Left cardiac atrium (tissue), 4 donors: Measurements from ENCODE around the gene SPEM3. TPM values are rescaled to one million over a fixed set of nuclear protein-coding genes. Genes with fewer than 3 reads are reported as not detected.
"Not testable (repeated sequence)": the region's sequence is repeated elsewhere in the genome, so short reads cannot be mapped to it uniquely, and the experiment has no call there.

Experiments used
- ATAC-seq, 2 donors: fragments of 200-7000 bp; cut with Tn5 transposase; one replicate each; pipeline ENCODE4 v1.9.1; 2020; ENCODE audit warnings: mild to moderate bottlenecking in 2 of 2, moderate library complexity in 2 of 2
- DNase-seq: peaks from one replicate; pipeline ENCODE4 v3.0.0-alpha.2; 2020
- intact Hi-C, 2 donors: fragments of 100-400 bp; cut with DNase I; formaldehyde crosslinking; loops; one replicate each; pipeline versions ENCODE4 v1.14.1 to v1.15.1; 2022 to 2023
- total RNA-seq, 2 donors: library from RNA; stranded (reverse); fragmentation: NEBNext Ultra II Directional; extraction: Animal tissue kit (Norgen Biotek cat#: 25700); gene quantifications; one replicate each; pipeline ENCODE4 v1.2.1, GENCODE V29; 2021
- donor health status: DM: no; HTN: yes; CAD: no.
- donor health status: DM: no; HTN: yes; CAD: no; lungs with severe emphysema.
- donor health status: DM: yes; HTN: yes; CAD: no.
- donor health status: Dilated cardiomyopathy.

SPEM3 gene
- total RNA-seq, 2 donors from 2014 or later = not detected

GRCh38 chr17:7478276-7479212 lies 49.9 kb downstream of the SPEM3 start:
- intact Hi-C loops = no loop called here
- ATAC-seq (peak; percentile 26 to 43), DNase-seq (peak; percentile 58)

DNA sequence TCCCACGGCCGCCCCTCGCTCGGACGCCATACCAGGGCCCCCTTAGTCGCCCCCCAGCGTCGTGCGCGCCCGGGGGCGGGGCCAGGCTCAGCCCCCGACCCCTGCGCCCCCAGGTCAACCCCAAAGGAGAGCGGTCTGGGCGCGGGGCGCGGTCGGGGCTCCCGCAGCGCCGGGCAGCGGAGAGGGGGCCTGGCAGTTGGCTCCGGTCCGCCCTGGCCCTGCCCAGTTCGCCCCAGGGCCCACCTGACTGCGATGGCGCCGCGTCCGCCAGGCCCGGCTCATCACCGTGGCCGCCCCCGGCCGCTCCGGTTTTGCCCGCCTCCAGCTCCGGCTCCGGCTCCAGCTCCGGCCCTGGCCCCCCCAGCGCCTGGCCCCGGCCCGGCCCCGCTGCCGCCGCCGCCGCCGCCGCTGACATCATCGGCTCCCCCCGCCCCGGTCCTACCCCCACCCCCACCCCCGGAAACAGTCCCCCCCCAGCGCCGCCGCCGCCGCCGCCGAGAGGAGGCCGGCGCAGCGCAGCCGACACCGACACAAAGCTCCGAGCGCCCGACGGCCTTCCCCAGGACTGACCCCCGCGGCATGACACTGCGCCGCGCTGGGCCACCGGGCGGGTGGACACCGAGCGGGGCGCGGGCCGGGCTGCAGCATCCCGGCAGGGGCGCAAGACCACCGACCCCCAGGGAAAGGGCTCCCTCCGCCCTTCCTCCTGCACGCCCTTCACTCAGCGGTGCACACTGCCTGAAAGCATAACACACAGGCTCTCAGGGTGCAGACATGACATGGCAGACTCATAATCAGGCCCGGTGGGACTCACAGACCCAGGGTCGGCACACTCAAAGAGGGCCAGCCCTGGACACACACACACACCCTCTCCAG lies 50.8 kb downstream of the SPEM3 start, which contains the start of gene ZBTB4:
Gene ZBTB4 (minus strand): TSS at position 419 of the 876 bp plus-strand sequence. CDS start 12,830 bp downstream, outside the sequence.
- peak; percentile 66 for DNase-seq
- peak; percentile 9 to 29 for ATAC-seq
- intact Hi-C loops = no loop called here

DNA sequence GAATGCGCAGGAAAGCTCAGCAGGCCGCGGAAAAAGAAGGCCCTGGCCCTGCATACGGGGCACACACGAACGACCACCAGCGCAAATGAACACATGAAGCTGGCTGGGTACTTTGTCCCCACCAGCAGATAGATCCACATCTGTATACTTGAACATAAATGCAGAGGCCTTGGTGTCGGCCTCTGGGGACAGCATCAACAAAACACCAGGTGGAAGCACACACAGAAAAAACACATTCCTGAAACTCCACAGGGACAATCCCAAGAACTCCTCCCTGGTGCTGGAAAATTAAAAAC lies 51.4 kb downstream of the SPEM3 start:
- intact Hi-C loops = no loop called here
- ATAC-seq (no peak), DNase-seq (no peak)

DNA sequence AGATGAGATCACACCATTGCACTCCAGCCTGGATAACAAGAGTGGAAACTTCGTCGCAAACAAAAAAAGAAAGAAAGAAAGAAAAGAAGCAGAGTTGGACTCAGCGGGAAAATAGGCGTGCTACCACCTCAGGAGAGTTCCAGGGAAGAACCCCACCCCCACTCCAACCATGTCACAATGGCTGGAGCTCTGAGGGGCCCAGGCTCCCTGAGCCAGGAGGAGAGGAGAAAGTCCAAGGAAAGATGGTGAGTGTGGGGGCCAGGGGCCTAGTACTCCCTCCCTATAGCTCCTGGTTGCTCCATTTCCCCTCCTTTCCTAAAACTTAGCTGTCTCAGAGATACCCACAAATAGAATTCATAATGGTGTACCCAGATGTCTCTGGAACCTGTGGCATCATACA lies 52.6 kb downstream of the SPEM3 start, which contains the start of gene SLC35G6:
Gene SLC35G6 (plus strand): TSS at position 172 of the 400 bp plus-strand sequence. CDS start 71 bp downstream, at position 243.
- ATAC-seq, DNase-seq, intact Hi-C loops: not testable (repeated sequence)

- intact Hi-C loops, ATAC-seq, DNase-seq: not testable (repeated sequence)
Observed at GRCh38 chr17:7481842-7482741, 53.4 kb downstream of the SPEM3 start.

Other genes starting within 250 kb of the SPEM3 start
- gene ASGR1, start 249.5 kb upstream of the SPEM3 start, total RNA-seq = under 1 TPM; 0.68 TPM
- 10 to 100 TPM; 21.3 to 22.9 TPM for gene DLG4, start 209.0 kb upstream of the SPEM3 start, total RNA-seq
- gene ACADVL, start 208.9 kb upstream of the SPEM3 start, total RNA-seq = 1,000 to 10,000 TPM in 1 of 2 donors, 100 to 1,000 TPM in 1; 891 to 1,101 TPM
- 10 to 100 TPM; 22.5 to 23.8 TPM for gene DVL2, start 194.3 kb upstream of the SPEM3 start, total RNA-seq
- 10 to 100 TPM; 18.5 to 27.5 TPM for gene PHF23, start 189.4 kb upstream of the SPEM3 start, total RNA-seq
- gene GABARAP, start 186.4 kb upstream of the SPEM3 start, total RNA-seq = 100 to 1,000 TPM; 459 to 475 TPM
- 100 to 1,000 TPM; 116 to 118 TPM for gene CTDNEP1, start 177.1 kb upstream of the SPEM3 start, total RNA-seq
- 10 to 100 TPM; 68.3 to 93.8 TPM for gene ELP5, start 176.6 kb upstream of the SPEM3 start, total RNA-seq
- gene CLDN7, start 166.4 kb upstream of the SPEM3 start, total RNA-seq = 1 to 10 TPM; 2.1 to 4.9 TPM
- gene SLC2A4, start 147.1 kb upstream of the SPEM3 start, total RNA-seq = 10 to 100 TPM; 79.1 to 87.6 TPM
- gene YBX2, start 134.2 kb upstream of the SPEM3 start, total RNA-seq = 1 to 10 TPM; 1.2 to 1.9 TPM
- gene EIF5A, start 121.2 kb upstream of the SPEM3 start, total RNA-seq = 100 to 1,000 TPM; 274 to 374 TPM
- 10 to 100 TPM; 59.3 to 63.4 TPM for gene GPS2, start 113.5 kb upstream of the SPEM3 start, total RNA-seq
- 10 to 100 TPM; 24.8 to 38.8 TPM for gene NEURL4, start 99.5 kb upstream of the SPEM3 start, total RNA-seq
- 10 to 100 TPM; 19.0 to 20.4 TPM for gene ACAP1, start 92.3 kb upstream of the SPEM3 start, total RNA-seq
- 1 to 10 TPM; 5.3 to 5.9 TPM for gene KCTD11, start 76.7 kb upstream of the SPEM3 start, total RNA-seq
- gene TMEM95, start 73.7 kb upstream of the SPEM3 start, total RNA-seq = not detected
- gene TNK1, start 47.8 kb upstream of the SPEM3 start, total RNA-seq = 1 to 10 TPM; 1.9 to 2.1 TPM
- 10 to 100 TPM; 22.4 to 29.0 TPM for gene PLSCR3, start 34.3 kb upstream of the SPEM3 start, total RNA-seq
- gene TMEM256, start 24.8 kb upstream of the SPEM3 start, total RNA-seq = 10 to 100 TPM; 67.3 to 69.2 TPM
- gene NLGN2, start 21.0 kb upstream of the SPEM3 start, total RNA-seq = 10 to 100 TPM; 12.1 to 15.5 TPM
- gene SPEM1, start 8.5 kb upstream of the SPEM3 start, total RNA-seq = not detected
- gene SPEM2, start 3.2 kb upstream of the SPEM3 start, total RNA-seq = not detected
- 1 to 10 TPM; 2.7 to 2.9 TPM for gene TMEM102, start 6.6 kb downstream of the SPEM3 start, total RNA-seq
- 10 to 100 TPM; 20.5 to 24.6 TPM for gene FGF11, start 10.7 kb downstream of the SPEM3 start, total RNA-seq
- 10 to 100 TPM; 12.4 to 13.8 TPM for gene CHRNB1, start 16.2 kb downstream of the SPEM3 start, total RNA-seq
- gene ZBTB4, start 50.8 kb downstream of the SPEM3 start, total RNA-seq = 10 to 100 TPM; 62.1 to 62.2 TPM
- gene SLC35G6, start 52.6 kb downstream of the SPEM3 start, total RNA-seq = not detected
- 10 to 100 TPM; 42.8 to 56.9 TPM for gene POLR2A, start 55.5 kb downstream of the SPEM3 start, total RNA-seq
- gene TNFSF12, start 120.2 kb downstream of the SPEM3 start, total RNA-seq = 10 to 100 TPM; 31.0 to 47.6 TPM
- gene TNFSF13, start 129.9 kb downstream of the SPEM3 start, total RNA-seq = 10 to 100 TPM; 15.0 to 25.5 TPM
- gene SENP3, start 133.1 kb downstream of the SPEM3 start, total RNA-seq = 10 to 100 TPM; 27.2 to 30.5 TPM
- gene CD68, start 150.8 kb downstream of the SPEM3 start, total RNA-seq = 10 to 100 TPM; 55.5 to 87.3 TPM
- 10 to 100 TPM; 30.5 to 35.0 TPM for gene MPDU1, start 155.0 kb downstream of the SPEM3 start, total RNA-seq
- 1 to 10 TPM; 3.0 to 4.7 TPM for gene SOX15, start 161.2 kb downstream of the SPEM3 start, total RNA-seq
- gene FXR2, start 186.0 kb downstream of the SPEM3 start, total RNA-seq = 10 to 100 TPM; 68.3 to 68.7 TPM
- gene SAT2, start 199.0 kb downstream of the SPEM3 start, total RNA-seq = 10 to 100 TPM; 84.1 to 86.4 TPM
- gene SHBG, start 201.3 kb downstream of the SPEM3 start, total RNA-seq = under 1 TPM; 0.55 to 0.85 TPM
- 1 to 10 TPM; 1.8 to 3.7 TPM for gene ATP1B2, start 222.1 kb downstream of the SPEM3 start, total RNA-seq